GM23248 (cell line): ENCODE measurements around the gene KCNJ6.

Experiments used
- EZH2 ChIP-seq: fragments of 200-600 bp; sonication (generic); IDR thresholded peaks from 2 replicates; pipeline ENCODE4 v1.6.1; 2018; ENCODE audit warnings: antibody characterized with exemption, mild to moderate bottlenecking; ENCODE audit not compliant: insufficient read depth, poor library complexity, severe bottlenecking
- EZH2phosphoT487 ChIP-seq: fragments of 200-600 bp; sonication (generic); IDR thresholded peaks from 2 replicates; pipeline ENCODE4 v1.6.1; 2018; ENCODE audit warnings: antibody characterized with exemption, moderate library complexity, mild to moderate bottlenecking, low read depth; ENCODE audit not compliant: insufficient read depth

- TF ChIP-seq EZH2 (no peak), EZH2phosphoT487 (no peak)
Measured at GRCh38 chr21:37939251-37939650, 23.0 kb upstream of the KCNJ6 start.
